ENCODE measurements around the gene SEZ6.

Gene SEZ6

DNA sequence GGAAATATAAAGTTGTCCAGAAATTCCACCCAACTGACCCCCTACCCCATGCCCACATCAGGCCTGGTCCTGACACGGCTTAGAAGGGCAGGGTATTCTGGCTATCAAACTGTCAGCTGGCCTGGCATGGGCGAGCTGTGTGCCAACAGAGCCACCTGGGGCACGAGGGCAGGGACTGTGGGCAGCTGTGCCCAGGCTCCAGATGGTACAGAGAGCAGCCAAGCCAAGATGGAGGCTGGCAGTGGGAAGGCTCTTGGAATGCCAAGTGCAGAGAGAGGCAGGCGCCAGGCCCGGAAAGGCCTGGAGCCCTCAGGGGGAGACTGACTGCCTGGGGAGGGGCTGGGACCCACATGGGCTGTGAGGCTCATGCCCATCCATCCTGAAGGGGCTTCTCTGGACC is 30.2 kb downstream of the SEZ6 start:
- DNase-seq (ENCODE audit: low spot score) = no peak

DNA sequence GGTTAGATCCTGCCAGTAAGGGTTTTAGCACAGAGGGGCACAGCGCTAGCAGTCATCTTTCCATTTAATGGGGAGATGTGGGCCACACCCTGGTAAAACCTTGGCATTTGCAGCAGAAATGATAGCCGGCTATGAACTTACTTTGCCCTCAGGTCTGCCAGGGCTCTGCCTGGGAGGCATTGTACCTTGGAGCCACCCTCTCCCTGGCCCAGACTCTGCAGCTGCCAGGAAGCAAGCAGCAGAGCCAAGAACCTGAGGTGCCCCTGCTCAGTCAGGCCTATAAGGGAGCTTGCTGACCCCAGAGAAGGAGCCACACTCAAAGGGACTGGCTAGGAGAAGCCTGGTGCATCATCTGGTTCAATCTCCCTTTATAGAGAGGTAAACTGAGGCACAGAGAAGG is 30.8 kb downstream of the SEZ6 start:
- no peak for DNase-seq (ENCODE audit: low spot score)

DNA sequence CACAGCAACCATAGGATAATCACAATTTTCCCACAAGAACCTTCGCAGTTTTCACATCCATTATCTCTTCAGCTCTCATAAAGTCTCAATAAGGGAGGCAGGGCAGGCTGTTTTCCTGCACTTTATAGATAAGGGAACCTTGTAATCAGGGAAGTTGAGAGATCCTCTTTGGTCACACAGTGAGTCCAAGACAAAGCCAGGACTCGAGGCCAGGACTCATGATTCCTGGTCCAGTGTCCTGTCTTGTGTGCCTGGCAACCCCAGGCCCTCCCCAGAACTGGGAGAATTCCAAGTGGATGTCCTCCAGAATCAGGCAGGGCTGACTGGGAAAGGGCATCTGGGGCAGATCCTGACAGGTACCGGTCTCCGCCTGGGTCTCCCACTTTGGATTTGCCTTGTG is 31.4 kb downstream of the SEZ6 start:
- no peak for DNase-seq (ENCODE audit: low spot score)

DNA sequence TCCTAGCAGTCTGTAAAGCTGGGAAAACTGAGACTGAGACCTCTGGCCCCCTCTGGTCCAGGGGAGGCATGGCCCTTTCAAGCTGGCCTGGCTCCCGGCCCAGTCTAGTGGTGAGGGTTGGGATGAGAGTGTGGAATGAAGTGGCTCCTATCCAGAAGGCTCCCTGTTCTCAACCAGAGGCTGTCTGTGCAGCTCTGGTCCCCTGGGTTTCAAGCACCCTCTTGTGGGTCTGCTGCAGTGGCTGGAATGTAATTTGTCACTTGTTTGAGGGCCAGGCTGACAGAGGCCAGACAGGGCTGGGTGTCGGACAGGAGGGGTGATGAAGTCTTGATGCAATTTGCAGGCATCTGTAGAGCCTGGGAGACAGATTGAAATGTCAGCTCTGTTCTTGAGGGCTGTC is 32.4 kb downstream of the SEZ6 start:
- DNase-seq (ENCODE audit: low spot score) = no peak

DNA sequence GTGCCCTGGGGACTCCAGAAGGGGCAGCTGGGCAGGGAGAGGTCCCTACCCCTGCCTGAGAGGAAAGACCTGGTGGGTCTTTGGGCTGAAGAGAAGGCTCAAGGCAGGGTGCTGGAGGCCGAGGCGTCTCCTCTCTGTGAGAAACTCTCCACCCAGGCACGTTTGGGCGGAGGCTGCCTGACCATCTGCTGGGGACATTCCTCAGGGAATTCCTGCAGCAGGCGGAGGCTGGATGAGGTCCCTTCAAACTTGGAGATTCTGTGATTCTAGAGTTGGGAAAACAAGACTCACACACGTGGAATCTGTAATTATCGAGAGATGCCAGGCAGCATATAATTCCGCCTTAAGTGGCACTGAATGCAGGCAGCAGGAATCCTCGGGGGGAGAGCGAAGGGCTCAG is 33.4 kb downstream of the SEZ6 start:
- no peak for DNase-seq (ENCODE audit: low spot score)

DNA sequence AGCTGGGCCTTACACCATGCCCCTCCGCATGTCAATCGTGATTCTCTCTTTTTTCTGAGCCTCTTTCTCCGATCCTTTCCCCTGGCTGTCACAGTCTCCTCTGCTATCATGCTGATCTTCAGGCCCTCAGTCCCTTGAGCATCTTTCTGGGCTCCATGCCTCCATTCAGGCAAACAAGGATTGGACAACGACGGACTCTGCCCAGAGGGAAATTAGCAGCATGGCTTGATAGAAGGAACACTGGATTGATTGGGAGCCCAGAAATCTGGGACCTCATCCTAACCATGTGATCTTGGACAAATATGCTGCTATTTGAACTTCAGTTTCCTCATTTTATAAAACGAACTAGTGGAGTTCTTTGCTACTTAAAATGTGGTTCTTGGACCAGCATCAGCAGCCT is 35.0 kb downstream of the SEZ6 start:
- no peak for DNase-seq (ENCODE audit: low spot score)

DNA sequence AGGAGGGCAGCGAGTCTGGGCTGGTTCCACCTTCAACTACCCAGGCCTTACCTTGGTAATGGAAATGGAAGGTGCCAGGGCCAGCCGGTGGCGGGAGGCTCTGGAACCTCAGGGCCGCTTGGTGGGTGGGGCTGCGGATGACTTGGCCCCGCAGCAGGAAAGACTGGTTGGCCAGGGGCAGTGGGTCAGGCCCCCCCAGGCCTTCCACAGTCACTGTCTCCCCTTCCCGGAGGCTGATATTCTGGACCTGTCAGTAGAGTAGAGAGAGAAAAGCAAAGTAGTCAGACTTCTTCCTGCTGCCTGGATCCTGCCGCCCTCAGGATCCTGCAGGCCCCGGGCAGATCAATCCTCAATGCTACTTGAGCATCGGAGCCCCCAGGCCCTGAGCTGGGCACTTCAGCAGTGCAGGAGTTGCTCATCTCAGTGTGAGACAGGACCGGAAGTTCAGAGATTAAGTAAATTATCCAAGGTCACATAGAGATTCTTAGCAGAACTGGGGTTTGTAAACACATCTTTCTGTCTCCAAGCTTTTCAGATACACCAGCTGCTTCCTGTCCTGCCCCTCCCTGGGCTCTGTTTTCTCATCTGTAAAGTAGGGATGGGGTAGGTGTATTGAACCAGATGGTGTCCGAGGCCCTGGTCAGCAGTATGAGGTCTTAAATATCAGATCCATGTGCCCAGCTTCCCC is 36.0 kb downstream of the SEZ6 start:
- DNase-seq (ENCODE audit: low spot score) = no peak

DNA sequence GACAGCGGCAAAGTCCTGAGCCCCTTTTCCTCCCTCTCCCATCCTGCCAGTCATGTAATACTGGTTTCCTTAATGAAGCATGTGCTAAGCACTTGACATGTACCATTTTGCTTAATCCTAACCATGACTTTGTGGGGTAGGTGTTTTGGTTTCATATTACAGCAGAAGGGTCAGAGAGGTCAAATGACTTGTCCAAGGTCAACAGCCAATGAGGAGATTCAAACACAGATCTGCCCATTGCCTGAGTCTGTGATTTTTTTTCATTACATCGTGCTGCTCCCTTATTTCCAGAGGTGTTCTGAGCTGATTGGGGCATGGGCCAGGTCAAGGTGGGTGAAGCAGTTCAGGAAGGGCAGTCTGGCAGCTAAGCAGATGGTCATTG is 36.9 kb downstream of the SEZ6 start:
- DNase-seq (ENCODE audit: low spot score) = no peak

DNA sequence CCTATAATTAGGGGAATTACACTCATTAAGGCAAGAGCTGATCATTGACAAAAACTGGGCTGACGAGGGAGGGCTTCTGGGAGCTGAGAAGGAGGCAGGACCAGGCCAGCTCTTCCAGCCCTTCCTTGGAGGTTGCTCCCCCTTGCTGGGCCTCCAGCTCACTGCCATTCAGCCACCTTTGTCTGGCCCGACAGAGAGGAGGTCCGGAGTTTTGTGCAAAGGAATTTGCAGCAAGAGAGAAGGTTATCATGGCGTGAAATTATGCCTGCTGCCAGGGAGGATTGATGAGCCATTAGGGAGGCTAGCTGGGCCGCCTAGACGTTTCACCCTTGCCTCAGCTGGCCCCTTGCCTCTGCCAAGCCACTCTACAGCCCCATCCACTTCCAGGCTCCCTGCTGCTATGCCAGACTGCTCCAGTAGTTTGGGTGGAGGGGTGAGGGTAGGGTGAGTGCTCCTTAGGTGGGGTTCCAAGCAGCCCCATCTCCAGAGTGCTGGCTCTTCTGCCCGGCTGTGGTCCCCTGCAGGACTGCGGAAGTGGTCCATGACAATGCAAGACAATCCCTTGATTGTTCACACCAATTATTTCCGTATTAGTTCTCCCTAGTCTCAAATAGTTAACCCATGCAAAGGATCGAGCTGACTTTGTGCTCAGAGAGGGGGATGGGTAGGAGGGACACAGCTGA is 37.5 kb downstream of the SEZ6 start:
- peak; percentile 39 for DNase-seq (ENCODE audit: low spot score)

DNA sequence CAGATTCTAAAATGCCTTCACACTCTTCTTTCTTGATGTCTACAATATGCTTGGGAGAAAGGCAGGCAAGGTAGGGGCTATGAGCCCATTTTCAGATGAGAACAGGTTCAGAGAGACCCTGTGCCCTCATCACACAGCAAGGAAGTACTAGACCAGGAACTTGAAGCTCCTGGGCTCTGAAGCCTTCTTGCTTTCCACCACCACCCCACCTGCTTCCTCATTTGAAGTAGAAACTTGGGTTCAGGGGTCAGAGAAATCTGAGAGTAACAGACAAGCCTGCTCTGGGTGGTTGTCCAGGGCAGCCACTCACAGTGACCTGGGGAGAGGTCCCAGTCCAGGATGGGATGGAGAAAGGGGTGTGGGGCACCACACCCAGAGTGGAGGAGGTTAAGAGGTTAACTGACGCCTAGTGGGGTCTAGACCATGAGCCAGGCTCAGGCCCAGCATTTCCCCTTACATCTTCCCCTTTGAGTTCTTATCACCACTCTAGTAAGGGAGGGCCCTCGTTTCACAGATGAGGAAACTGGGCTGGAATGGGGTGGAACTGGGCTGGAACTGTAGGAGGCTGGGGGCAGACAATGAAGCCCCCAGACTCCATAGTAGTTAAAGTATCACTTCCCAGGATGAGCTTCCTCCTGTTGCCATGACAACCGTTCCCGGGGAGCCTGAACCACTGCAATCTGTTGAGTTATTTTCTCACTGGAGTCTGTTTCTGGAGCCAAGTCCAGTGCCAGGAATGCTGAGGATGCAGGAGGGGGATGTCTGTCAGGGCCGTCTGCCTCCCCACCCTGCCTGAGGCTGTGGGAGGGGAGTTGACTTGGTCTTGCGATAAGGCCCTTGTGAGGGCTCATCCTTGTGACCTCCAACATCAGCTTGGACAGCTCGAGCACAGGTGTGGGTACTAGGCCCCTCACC is 38.4 kb downstream of the SEZ6 start:
- no peak for DNase-seq (ENCODE audit: low spot score)

DNA sequence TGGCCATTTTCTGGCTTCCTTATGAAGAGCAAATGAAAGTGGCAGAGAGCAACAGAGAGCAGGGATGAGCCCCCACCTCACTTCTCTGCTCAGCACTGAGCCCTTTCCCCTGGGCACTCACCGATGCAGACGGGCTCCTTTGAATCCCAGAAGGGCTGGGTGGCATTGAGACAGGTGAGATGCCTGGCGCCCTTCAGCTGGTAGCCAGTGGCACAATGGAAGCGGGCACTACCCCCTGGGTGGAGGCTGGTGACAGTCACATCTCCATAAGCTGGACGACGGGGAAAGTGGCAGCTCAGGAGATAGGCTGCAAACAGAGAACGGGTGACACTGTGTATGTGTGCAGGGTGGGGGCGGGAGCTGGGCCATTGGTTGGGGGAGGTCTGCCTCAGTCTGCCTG is 42.0 kb downstream of the SEZ6 start:
- DNase-seq (ENCODE audit: low spot score) = no peak

DNA sequence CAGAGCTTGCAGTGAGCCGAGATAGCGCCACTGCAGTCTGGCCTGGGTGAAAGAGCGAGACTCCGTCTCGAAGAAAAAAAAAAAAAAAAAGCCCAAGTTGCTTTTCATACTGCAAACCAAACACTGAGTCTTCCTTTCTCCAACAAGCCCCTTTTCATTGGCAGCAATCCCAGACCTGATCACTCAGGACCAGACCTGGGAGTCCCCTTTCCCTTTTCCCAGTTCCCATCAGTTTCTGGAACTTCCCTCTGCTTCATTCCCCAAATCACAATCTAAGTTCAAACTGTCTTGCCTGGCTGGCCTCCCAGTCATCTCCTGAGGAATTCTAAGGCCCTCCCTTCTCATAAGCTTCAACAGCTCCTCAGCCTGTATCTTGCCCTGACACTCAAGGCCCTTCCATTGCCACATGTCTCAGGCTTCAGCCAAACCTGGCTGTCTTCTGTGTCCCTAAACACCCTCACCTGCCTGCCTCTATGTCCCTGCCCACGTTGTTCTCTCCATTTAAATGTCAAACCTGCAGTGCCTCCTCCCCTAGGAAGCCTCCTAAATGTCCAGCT is 42.7 kb downstream of the SEZ6 start:
- DNase-seq (ENCODE audit: low spot score) = no peak

DNA sequence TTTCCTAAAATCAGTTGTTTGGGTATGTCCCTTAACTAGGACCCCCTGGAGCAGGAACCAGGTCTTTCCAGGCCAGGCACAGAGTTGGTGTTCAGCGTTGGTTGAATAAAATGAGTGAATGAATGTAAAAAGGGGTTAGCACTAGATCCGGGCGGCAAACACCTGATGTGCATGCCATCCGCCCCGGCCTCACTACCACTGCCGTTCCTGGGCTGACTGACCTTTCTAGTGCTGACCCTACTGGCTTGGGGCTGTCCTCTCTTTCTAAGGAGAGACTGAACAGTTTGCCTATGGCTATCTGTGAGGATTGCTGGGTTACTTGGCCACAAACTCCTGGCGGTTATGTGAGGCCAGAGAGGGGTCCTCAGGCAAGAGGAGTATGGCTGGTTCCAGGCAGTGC is 44.4 kb downstream of the SEZ6 start:
- no peak for DNase-seq (ENCODE audit: low spot score)

DNA sequence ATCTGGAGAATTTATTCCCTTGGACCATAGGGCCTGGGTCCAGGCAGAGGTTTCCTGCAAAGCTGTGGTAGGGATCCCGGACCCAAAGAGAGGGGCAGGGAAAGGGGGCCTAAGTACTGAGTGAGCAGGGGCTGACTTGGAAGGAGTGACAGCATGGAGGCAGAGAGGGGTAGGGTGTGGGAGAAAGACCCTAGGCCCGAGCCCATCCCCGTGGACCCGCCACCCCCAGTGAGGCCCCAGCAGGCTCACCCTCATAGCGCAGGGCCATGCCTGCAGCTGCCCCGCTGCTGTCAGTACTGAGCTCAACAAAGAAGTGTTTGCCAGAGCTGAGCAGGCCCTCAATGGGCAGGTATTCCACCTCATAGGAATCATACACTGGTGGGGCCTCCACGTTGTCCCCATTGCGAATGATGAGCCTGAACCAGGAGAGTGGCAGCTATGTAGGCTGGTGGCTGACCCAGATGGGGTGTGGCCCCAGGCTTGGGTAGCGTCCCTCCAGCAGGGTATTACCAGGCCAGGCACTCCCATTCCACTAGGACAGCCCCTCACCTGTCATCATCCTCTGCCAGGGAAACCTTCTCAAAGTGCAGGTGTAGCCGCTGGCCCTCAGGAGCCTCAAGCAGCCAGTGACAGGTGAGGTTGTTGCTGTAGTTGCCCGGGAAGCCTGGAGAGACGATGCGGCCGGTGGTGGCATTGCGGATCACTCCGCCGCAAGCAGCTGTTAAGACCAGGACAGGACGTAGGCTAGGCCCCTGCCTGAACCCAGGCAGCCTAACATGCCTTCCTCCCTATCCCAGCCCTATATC is 45.4 kb downstream of the SEZ6 start:
- DNase-seq (ENCODE audit: low spot score) = no peak

DNA sequence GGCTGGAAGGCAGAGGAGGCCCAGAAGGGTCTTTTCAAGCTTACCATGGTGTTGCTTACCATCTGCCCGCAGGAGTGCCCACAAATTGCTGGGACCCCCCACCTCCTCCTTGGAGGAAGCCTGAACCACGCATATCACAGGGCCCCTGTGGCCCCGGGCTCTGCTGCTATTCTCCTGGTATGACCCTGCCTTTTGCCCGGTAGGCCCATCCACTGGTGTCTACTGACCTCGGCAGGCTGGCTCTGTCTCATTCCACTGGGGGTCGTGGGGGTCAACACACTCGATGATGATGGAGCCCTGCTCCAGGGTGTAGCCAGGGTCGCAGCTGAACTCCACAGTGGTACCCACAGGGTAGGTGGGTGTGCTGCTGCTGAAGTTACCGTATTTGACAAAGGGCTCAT is 46.4 kb downstream of the SEZ6 start:
- DNase-seq (ENCODE audit: low spot score) = no peak

DNA sequence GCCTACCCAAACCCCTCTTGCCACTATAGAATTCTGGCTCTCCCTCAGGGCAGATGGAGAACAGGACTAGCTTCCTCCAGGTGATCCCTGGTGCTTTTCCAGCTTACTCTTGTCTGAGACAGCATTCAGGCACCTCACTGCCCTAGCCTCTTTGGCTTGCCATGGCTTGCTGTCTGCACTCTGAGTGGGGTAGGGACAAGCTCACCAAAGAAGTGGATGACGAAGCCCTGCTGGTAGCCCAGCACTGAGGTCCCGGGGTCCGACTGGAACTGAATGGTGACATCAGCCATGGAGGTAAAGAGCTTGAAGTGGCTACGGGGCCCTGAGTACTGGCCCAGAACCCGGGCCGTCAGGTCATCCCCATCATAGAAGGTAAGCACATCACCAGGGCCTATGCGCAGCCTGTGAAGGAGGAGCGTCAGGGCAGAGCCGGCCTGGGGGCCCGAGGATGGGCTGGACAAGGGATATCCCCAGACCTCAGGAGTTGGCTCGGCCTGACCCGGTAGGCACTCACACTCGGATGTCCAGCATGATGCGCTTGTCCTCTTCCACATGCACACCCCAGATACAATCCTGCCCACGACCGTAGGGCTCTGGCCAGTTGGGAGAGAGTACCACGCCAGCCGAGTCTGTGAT is 46.9 kb downstream of the SEZ6 start:
- DNase-seq (ENCODE audit: low spot score) = no peak

DNA sequence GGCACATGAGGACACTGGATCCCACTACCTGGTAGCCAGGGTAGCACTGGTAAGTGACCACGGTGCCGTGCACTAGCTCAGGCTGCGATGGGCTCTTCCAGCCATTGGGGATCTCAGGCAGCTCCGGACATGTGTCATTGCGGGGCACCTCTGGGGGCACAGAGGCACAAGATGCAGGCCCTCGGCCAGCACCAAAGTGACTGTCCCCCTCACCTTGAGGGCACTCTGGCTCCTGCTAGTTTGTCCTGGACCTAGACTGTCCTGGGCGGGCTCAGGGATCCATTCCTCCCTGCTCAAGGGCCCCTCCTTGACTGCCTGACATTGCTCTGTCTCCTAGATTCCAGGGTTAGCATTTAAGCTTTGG is 47.9 kb downstream of the SEZ6 start:
- DNase-seq (ENCODE audit: low spot score) = no peak

DNA sequence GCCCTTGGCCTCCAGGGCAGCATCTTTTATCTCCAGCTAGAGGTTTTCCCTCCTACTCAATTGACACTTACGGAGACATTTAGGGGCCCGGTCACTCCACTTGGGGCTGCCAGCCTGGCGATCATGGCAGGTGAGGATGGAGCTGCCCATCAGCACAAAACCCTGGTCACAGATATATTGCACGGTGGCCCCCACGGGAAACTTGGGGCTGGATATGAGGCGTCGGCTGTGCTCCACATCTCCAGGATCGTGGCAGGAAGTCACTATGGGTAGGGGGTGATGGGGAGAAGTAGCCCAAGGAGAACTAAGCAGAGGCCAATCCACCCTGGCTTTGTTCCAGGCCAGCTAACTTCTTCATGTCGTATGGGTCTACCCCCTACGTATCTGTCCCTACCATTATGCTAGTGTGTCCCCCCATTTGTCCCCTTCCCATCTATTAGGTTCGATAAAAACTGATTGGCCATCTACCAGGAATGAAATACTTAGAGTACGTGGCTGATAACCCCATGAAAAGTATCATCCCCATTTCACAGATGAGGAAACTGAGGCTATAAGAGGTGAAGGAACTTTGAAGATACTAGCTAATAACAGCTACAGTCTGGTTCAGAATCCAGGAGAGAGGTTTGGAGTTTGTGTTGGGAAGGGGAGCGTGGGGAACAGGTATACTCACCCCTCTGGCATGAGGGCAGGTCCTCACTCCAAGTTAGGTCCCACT is 48.4 kb downstream of the SEZ6 start:
- no peak for DNase-seq (ENCODE audit: low spot score)

DNA sequence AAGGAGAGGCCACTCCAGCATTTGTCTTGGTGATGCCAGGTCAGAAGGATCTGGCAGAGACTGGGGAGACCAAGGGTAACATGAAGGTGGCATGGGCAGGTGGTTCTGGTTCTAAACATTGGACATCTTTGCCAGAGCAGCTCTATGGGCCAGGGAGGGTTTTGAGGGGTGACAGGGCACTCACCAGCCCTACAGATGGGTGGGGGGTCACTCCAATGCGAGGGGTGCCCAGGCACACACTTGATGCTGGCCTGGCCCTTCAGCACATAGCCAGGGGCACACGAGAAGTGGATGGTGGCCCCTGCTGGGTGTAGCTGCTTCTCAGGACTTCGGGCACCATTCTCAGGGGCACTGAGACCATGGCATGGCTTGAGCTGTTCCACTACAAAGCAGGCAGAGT is 49.0 kb downstream of the SEZ6 start:
- no peak for DNase-seq (ENCODE audit: low spot score)

DNA sequence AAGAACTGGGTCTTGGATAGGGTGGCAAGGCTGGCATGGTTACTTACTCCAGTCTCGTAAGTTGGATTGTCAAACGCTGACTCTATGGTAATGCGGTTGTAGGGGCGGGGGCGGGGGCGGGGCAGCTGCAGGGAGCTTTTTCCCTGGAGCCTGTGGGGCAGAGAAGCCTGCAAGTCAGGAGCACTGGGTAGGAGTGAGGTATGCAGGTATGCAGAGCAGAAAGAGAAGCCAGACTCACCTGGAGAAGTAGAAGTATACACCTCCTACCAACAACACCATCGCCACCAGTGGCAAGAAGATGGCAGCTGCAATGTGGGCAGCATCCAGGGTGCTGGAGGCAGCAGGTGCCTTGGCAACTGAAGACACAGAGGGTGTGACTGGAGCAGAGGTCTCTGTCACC is 49.7 kb downstream of the SEZ6 start:
- no peak for DNase-seq (ENCODE audit: low spot score)

DNA sequence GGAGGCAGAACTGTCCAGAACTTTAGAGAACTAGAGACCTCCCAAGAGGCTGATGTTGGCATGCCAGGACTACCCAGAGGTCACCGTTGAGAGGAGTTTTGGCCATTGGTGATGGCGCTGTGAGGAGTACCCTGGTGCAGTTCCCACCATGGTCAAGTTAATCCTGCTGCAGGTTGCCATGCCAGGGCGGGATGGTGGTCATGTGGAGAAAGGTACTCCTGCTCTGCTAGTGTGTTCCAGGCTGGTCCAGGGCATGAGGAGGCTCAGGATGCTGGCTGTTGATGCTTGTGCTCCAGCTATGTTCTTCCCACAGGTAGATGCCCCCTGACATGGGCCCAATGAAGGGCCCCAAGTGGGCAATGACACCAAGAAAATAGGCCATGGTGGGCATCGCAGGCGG is 50.4 kb downstream of the SEZ6 start:
- no peak for DNase-seq (ENCODE audit: low spot score)

Measured in kidney tubule cell (primary cell).